BJ (cell line): ENCODE measurements around the gene CIRBP. TPM values are rescaled to one million over a fixed set of nuclear protein-coding genes. Genes with fewer than 3 reads are reported as not detected.
A peak's percentile ranks its signal among the peaks of the same experiment; 100 is the strongest.

Experiments used
- CTCF ChIA-PET: fragments of 350-600 bp; formaldehyde crosslinking; extraction: SDS; loops from one replicate; lab custom pipeline; 2021; ENCODE audit warnings: antibody characterized with exemption, inconsistent platforms; lab: Yijun Ruan, JAX
- POLR2A ChIA-PET: fragments of 300-600 bp; sonication (Branson Sonifier 250); formaldehyde crosslinking; extraction: SDS; loops from one replicate; lab custom pipeline; 2021; ENCODE audit warnings: antibody characterized with exemption; lab: Charles Lee
- DNase-seq: peaks from one replicate; pipeline ENCODE4 v3.0.0-alpha.2; 2011; ENCODE audit warnings: low read depth
- H3K27me3 ChIP-seq: 2 replicates; pipeline ENCODE4 v1.6.0; 2011; ENCODE audit warnings: low read length; ENCODE audit not compliant: control insufficient read depth, insufficient read depth
- H3K36me3 ChIP-seq: 2 replicates; pipeline ENCODE4 v1.5.1; 2011; ENCODE audit warnings: low read length; ENCODE audit not compliant: control insufficient read depth, insufficient read depth
- H3K4me3 ChIP-seq: 2 replicates; pipeline ENCODE4 v1.5.1; 2011; ENCODE audit warnings: low read depth, mild to moderate bottlenecking, control low read depth, low read length
- CTCF ChIP-seq: IDR thresholded peaks from 2 replicates; pipeline ENCODE4 v1.5.1; 2011; ENCODE audit warnings: low read depth, mild to moderate bottlenecking, control low read depth, inconsistent platforms, low read length, moderate library complexity; ENCODE audit not compliant: insufficient read depth
- polyA plus RNA-seq: library from polyadenylated mRNA; depleted of rRNA; stranded (reverse); fragments of >200 nt; gene quantifications from 2 replicates; pipeline ENCODE4 v1.2.3, GENCODE V29; 2011

The CIRBP gene
- polyA plus RNA-seq, 1 experiment: 342 TPM

GRCh38 chr19:1273263-1274041 lies 4.3 kb downstream of the CIRBP start:
- POLR2A ChIA-PET: interaction anchor here (0.8 kb wide), 1 partner anchor 29 kb away, joined by 5 read pairs; no protein-coding TSS in a partner anchor

DNA sequence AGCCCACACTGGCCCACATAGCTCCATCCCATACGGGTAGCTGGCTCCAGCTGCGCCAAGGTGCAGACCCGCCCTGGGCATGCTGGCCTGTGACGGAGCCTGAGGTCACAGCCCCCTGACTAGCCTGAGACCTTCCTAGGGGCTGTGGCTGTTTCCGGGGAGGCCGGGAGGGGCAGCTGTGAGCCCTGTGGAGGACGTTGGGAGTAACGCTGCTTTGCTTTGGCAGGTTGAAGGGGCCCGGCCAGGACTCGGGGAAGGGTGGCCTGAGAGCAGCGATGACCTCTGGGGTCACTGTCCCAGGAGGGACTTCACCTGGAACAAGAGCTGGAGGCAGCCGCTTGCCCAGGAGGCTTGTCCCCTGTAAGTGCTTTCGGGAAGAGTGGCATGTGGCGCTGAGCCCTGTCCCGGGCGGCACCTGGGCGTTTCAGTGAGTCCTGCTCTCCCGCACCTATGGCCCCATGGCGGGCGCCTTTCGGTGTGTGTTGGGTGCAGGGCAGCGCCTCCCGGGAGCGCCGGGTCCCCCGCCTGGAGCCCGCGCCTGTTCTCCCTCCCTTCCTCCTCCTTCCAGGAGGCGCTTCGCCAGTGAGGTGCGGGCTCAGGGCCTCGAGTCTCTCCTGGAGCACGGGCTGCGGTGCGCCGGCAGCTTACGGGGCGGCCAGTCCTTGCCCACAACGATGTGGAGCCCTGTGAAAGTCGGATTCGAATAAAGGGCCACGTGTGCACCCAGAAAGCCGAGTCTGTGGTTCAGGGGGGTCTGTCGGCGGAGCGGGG lies 5.1 kb downstream of the CIRBP start:
- H3K4me3 ChIP-seq: peak overlapping the region; percentile 75; the same call in 1 of the 2 replicates
- no peak for DNase-seq
- TF ChIP-seq CTCF: no peak
- ChIA-PET POLR2A (no interaction called here), CTCF (interaction anchor here (6.2 kb wide), 1 partner anchor 31 kb away, joined by 46 read pairs; no protein-coding TSS in a partner anchor)
- peaks cover 43% of the 10 kb centered on the region for H3K36me3 ChIP-seq
- H3K27me3 ChIP-seq: no peaks in the 10 kb centered on the region

More at GRCh38 chr19:1273263-1274041, 4.3 kb downstream of the CIRBP start:
- Histone ChIP-seq H3K4me3 (no peak overlapping the region), H3K36me3 (peaks cover 37% of the 10 kb centered on the region), H3K27me3 (no peaks in the 10 kb centered on the region)
- CTCF ChIA-PET: interaction anchor here (0.7 to 6.2 kb wide), 3 partner anchors 21 to 130 kb away, joined by 3 to 46 read pairs (median 3); no protein-coding TSS in a partner anchor
- no peak for TF ChIP-seq CTCF
- DNase-seq: no peak

GRCh38 chr19:1274852-1275259 lies 5.7 kb downstream of the CIRBP start:
- peaks cover 43% of the 10 kb centered on the region for H3K36me3 ChIP-seq
- ChIA-PET POLR2A (interaction anchor here (0.6 kb wide), 1 partner anchor 31 kb away, joined by 3 read pairs; no protein-coding TSS in a partner anchor), CTCF (interaction anchor here (1.0 to 6.2 kb wide), 4 partner anchors 8 to 31 kb away, joined by 3 to 46 read pairs (median 5); no protein-coding TSS in a partner anchor)
- no peak for TF ChIP-seq CTCF
- H3K27me3 ChIP-seq: no peaks in the 10 kb centered on the region
- no peak for DNase-seq
- H3K4me3 ChIP-seq: peak overlapping the region; percentile 75

- Histone ChIP-seq H3K4me3 (peak within 1 kb of the TSS; percentile 75), H3K27me3 (no peaks in the 10 kb centered on the region), H3K36me3 (peaks cover 43% of the 10 kb centered on the region)
- peak; percentile 57 for DNase-seq
- POLR2A ChIA-PET: interaction anchor here (0.5 to 0.6 kb wide), 3 partner anchors 31 to 582 kb away, joined by 3 to 10 read pairs (median 3); no protein-coding TSS in a partner anchor
- CTCF ChIA-PET: interaction anchor here (1.0 to 6.2 kb wide), 4 partner anchors 9 to 32 kb away, joined by 3 to 46 read pairs (median 5); no protein-coding TSS in a partner anchor
- no peak for TF ChIP-seq CTCF
Measured at GRCh38 chr19:1275260-1275975, 6.3 kb downstream of the CIRBP start, which contains the start of gene FAM174C. Gene FAM174C, plus strand, starts transcription at chr19:1275530. Its CDS starts 20 bp downstream, at chr19:1275550.
